ENCODE measurements around the gene FGF8.

The FGF8 gene

GRCh38 chr10:101759309-101760247 lies 16.3 kb downstream of the FGF8 start:
- Histone ChIP-seq H3K27ac (ENCODE audit: low read depth, low read length, poor library complexity, severe bottlenecking) (no peak overlapping the region), H3K4me2 (ENCODE audit: low read length) (no peak overlapping the region), H3K9me3 (ENCODE audit: low read length) (no peaks in the 10 kb centered on the region), H4K20me1 (ENCODE audit: insufficient read depth, low read length) (no peaks in the 10 kb centered on the region), H3K79me2 (ENCODE audit: insufficient read depth, low read length) (no peaks in the 10 kb centered on the region), H3K4me3 (ENCODE audit: low read depth, low read length, poor library complexity, severe bottlenecking) (no peak overlapping the region), H3K9ac (ENCODE audit: low read length) (no peak overlapping the region), H2AFZ (ENCODE audit: low read length) (no peak overlapping the region), H3K36me3 (ENCODE audit: insufficient read depth, low read length) (no peaks in the 10 kb centered on the region), H3K27me3 (ENCODE audit: insufficient read depth, low read length) (no peaks in the 10 kb centered on the region), H3K4me1 (ENCODE audit: insufficient read depth, low read length, severe bottlenecking) (no peaks in the 10 kb centered on the region), H3K9me2 (ENCODE audit: low read depth, low read length) (no peaks in the 10 kb centered on the region), H3F3A (ENCODE audit: insufficient read depth, low read length) (no peaks in the 10 kb centered on the region)
- no peak for TF ChIP-seq EZH2 (IDR thresholded peaks at IDR 0.05; ENCODE audit: borderline replicate concordance, low read length)
- no peak for TF ChIP-seq CTCF (IDR thresholded peaks at IDR 0.05; ENCODE audit: low read length)

DNA sequence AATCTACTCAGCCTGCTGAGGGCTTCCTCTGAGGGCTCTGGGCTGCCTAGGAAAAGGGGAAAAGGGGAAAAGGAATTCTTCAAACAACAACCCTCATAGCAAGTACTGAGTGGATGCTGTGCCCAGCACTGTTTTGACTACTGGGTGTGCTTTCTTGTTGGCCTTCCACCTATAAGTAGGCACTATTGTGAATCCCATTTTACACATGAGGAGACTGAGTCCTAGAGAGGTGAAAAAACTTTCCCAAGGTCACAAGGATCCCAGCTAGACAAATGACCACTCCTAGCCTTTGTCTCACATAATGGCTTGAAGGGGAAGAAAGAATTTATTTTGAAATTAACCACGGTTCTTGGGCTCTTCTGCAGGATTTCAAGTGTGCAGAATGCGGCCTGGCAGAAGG lies 17.1 kb downstream of the FGF8 start:
- no peaks in the 10 kb centered on the region for H3K4me1 ChIP-seq (ENCODE audit: insufficient read depth, low read length, severe bottlenecking)
- H3K4me3 ChIP-seq (ENCODE audit: low read depth, low read length, poor library complexity, severe bottlenecking): no peak overlapping the region
- no peak overlapping the region for H3K27ac ChIP-seq (ENCODE audit: low read depth, low read length, poor library complexity, severe bottlenecking)
- TF ChIP-seq CTCF (IDR thresholded peaks at IDR 0.05; ENCODE audit: low read length) (no peak), EZH2 (IDR thresholded peaks at IDR 0.05; ENCODE audit: borderline replicate concordance, low read length) (no peak)
- H3F3A ChIP-seq (ENCODE audit: insufficient read depth, low read length): no peaks in the 10 kb centered on the region
- H4K20me1 ChIP-seq (ENCODE audit: insufficient read depth, low read length): no peaks in the 10 kb centered on the region
- H3K36me3 ChIP-seq (ENCODE audit: insufficient read depth, low read length): no peaks in the 10 kb centered on the region
- H3K4me2 ChIP-seq (ENCODE audit: low read length): no peak overlapping the region
- H3K9me3 ChIP-seq (ENCODE audit: low read length): no peaks in the 10 kb centered on the region
- H3K79me2 ChIP-seq (ENCODE audit: insufficient read depth, low read length): no peaks in the 10 kb centered on the region
- H3K27me3 ChIP-seq (ENCODE audit: insufficient read depth, low read length): no peaks in the 10 kb centered on the region
- H3K9ac ChIP-seq (ENCODE audit: low read length): no peak overlapping the region
- no peaks in the 10 kb centered on the region for H3K9me2 ChIP-seq (ENCODE audit: low read depth, low read length)
- H2AFZ ChIP-seq (ENCODE audit: low read length): no peak overlapping the region

GRCh38 chr10:101752241-101752640 lies 23.7 kb downstream of the FGF8 start:
- Histone ChIP-seq H3K36me3 (ENCODE audit: insufficient read depth, low read length) (no peaks in the 10 kb centered on the region), H3K4me2 (ENCODE audit: low read length) (no peak overlapping the region), H2AFZ (ENCODE audit: low read length) (no peak overlapping the region), H3K27ac (ENCODE audit: low read depth, low read length, poor library complexity, severe bottlenecking) (no peak overlapping the region), H4K20me1 (ENCODE audit: insufficient read depth, low read length) (no peaks in the 10 kb centered on the region), H3K9me2 (ENCODE audit: low read depth, low read length) (no peaks in the 10 kb centered on the region), H3K79me2 (ENCODE audit: insufficient read depth, low read length) (no peaks in the 10 kb centered on the region), H3K4me1 (ENCODE audit: insufficient read depth, low read length, severe bottlenecking) (no peaks in the 10 kb centered on the region), H3K27me3 (ENCODE audit: insufficient read depth, low read length) (no peaks in the 10 kb centered on the region; the same call in 1 of the 2 replicates), H3K4me3 (ENCODE audit: low read depth, low read length, poor library complexity, severe bottlenecking) (no peak overlapping the region), H3K9me3 (ENCODE audit: low read length) (no peaks in the 10 kb centered on the region), H3F3A (ENCODE audit: insufficient read depth, low read length) (no peaks in the 10 kb centered on the region), H3K9ac (ENCODE audit: low read length) (no peak overlapping the region)
- no peak for TF ChIP-seq CTCF (IDR thresholded peaks at IDR 0.05; ENCODE audit: low read length)
- TF ChIP-seq EZH2 (IDR thresholded peaks at IDR 0.05; ENCODE audit: borderline replicate concordance, low read length): no peak
